HG03097 (cell line): ENCODE data around the gene CARD11.
"Not testable (repeated sequence)": the region's sequence is repeated elsewhere in the genome, so short reads cannot be mapped to it uniquely, and the experiment has no call there.

Experiments used
- ATAC-seq: cut with Tn5 transposase; IDR thresholded peaks from one replicate; pipeline ENCODE4 v1.9.1; 2021; ENCODE audit not compliant: unreplicated experiment, low FRiP score

Gene CARD11

GRCh38 chr7:3025616-3026015, 18.1 kb downstream of the CARD11 start:
- no peak for ATAC-seq

- no peak for ATAC-seq
Observed at GRCh38 chr7:3021825-3022224, 21.8 kb downstream of the CARD11 start.

- ATAC-seq = not testable (repeated sequence)
Observed at GRCh38 chr7:3021224-3021623, 22.4 kb downstream of the CARD11 start.

- ATAC-seq = no peak
Observed at GRCh38 chr7:3020416-3020815, 23.3 kb downstream of the CARD11 start.

- no peak for ATAC-seq
Observed at GRCh38 chr7:3019801-3020200, 23.9 kb downstream of the CARD11 start.

GRCh38 chr7:3013975-3014792, 29.5 kb downstream of the CARD11 start:
- ATAC-seq = no peak

GRCh38 chr7:3011211-3011852, 32.3 kb downstream of the CARD11 start:
- no peak for ATAC-seq

GRCh38 chr7:3010161-3010560, 33.5 kb downstream of the CARD11 start:
- ATAC-seq = no peak

GRCh38 chr7:3009086-3009485, 34.6 kb downstream of the CARD11 start:
- ATAC-seq = no peak

GRCh38 chr7:3008386-3008785, 35.3 kb downstream of the CARD11 start:
- ATAC-seq = no peak

- no peak for ATAC-seq
Observed at GRCh38 chr7:3007696-3008095, 36.0 kb downstream of the CARD11 start.

- ATAC-seq = no peak
Observed at GRCh38 chr7:3005257-3005656, 38.4 kb downstream of the CARD11 start.

- ATAC-seq = no peak
Observed at GRCh38 chr7:3003936-3004335, 39.7 kb downstream of the CARD11 start.

GRCh38 chr7:3002631-3003030, 41.0 kb downstream of the CARD11 start:
- ATAC-seq = no peak

- no peak for ATAC-seq
Observed at GRCh38 chr7:3000566-3000965, 43.1 kb downstream of the CARD11 start.

GRCh38 chr7:2999078-2999500, 44.6 kb downstream of the CARD11 start:
- ATAC-seq = no peak

GRCh38 chr7:2997014-2997413, 46.7 kb downstream of the CARD11 start:
- ATAC-seq = no peak

- ATAC-seq = no peak
Observed at GRCh38 chr7:2996141-2996540, 47.5 kb downstream of the CARD11 start.

- no peak for ATAC-seq
Observed at GRCh38 chr7:2993868-2994267, 49.8 kb downstream of the CARD11 start.

GRCh38 chr7:2993396-2993795, 50.3 kb downstream of the CARD11 start:
- ATAC-seq = no peak

- no peak for ATAC-seq
Observed at GRCh38 chr7:2990949-2991470, 52.7 kb downstream of the CARD11 start.

- ATAC-seq = no peak
Observed at GRCh38 chr7:2986561-2986960, 57.1 kb downstream of the CARD11 start.
